Endothelial cell (in vitro differentiated cells): ENCODE results near the gene ZRANB1. TPM values are rescaled to one million over a fixed set of nuclear protein-coding genes. Genes with fewer than 3 reads are reported as not detected.

Experiments used
- DNase-seq: peaks from one replicate; pipeline ENCODE4 v3.0.0; 2021; ENCODE audit warnings: low spot score
- H3K27ac Mint-ChIP-seq: one replicate; pipeline ENCODE4 v1.8.0; 2021; ENCODE audit warnings: mixed read lengths, inconsistent platforms; ENCODE audit not compliant: unreplicated experiment
- H3K27me3 Mint-ChIP-seq: one replicate; pipeline ENCODE4 v1.8.0; 2021; ENCODE audit warnings: mild to moderate bottlenecking, moderate library complexity, mixed read lengths, inconsistent platforms; ENCODE audit not compliant: unreplicated experiment
- H3K36me3 Mint-ChIP-seq: one replicate; pipeline ENCODE4 v1.8.0; 2021; ENCODE audit warnings: mild to moderate bottlenecking, low read depth, mixed read lengths, inconsistent platforms; ENCODE audit not compliant: unreplicated experiment
- H3K4me1 Mint-ChIP-seq: one replicate; pipeline ENCODE4 v1.8.0; 2021; ENCODE audit warnings: mild to moderate bottlenecking, mixed read lengths, inconsistent platforms; ENCODE audit not compliant: unreplicated experiment
- H3K4me3 Mint-ChIP-seq: one replicate; pipeline ENCODE4 v1.8.0; 2021; ENCODE audit warnings: mild to moderate bottlenecking, mixed read lengths, inconsistent platforms; ENCODE audit not compliant: unreplicated experiment
- H3K9me3 Mint-ChIP-seq: one replicate; pipeline ENCODE4 v1.8.0; 2021; ENCODE audit warnings: mixed read lengths, inconsistent platforms; ENCODE audit not compliant: unreplicated experiment
- total RNA-seq: library from RNA; stranded (reverse); fragmentation: NEBNext Ultra II Directional; extraction: Animal tissue kit (Norgen Biotek cat#: 25700); gene quantifications from one replicate; pipeline ENCODE4 v1.2.1, GENCODE V29; 2021; ENCODE audit not compliant: unreplicated experiment
- TF ChIP-seq, protein P1 (sequence below): fragments of 200-600 bp; sonication (generic); IDR thresholded peaks from one replicate; pipeline ENCODE4 v1.5.0; 2021; ENCODE audit warnings: antibody characterized with exemption; ENCODE audit not compliant: unreplicated experiment

ZRANB1 gene
- total RNA-seq, 1 donor from 2014 or later, result 22.4 TPM

DNA sequence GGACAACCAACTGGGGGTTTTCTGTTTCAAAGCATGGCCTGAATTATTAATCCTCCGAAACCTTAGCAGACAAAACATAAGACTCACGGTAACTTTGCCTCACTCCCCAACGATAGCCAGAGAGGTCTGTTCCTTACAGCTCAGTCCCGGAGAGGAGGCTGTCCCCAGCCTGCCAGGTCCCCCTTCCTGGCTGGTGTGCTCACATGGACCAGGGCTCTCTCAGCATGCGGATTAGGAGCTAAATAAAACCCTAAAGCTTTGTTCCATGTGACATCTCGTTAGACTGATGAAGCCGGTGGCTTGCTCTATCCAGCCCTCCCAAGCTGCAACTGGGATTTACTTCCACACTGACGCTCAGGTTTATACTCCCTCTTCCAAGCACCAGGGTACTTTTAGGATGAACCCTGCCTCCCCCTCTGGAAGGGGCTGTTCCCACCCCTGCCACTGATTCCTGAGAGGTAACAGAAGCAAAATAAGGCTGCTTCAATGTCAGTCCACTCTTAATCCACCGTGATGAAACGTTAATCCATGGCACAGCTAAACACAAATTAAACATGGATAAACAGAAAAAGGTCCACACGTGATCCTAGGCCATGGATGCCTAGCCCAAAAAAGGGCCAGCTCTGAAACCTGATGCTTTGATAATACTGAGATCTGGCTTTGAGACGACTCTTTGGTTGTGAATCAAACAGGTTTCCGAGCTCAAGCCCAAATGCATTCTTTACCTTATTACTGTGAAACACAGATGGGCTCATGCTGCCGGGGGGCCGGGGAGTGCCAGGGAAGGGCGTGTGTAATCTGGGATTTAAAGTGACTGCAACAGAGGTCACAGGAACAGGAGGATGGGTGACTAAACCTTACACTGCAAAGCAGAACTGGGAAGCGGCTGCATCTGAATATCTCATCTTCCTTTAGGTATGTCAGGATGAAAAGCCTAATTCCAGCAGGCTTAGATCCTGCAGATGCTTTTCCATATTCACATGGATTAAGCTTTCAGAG, 86.2 kb downstream of the ZRANB1 start:
- peak overlapping the region; percentile 45 for H3K27ac Mint-ChIP-seq
- no peaks in the 10 kb centered on the region for H3K9me3 Mint-ChIP-seq
- peaks cover 46% of the 10 kb centered on the region for H3K36me3 Mint-ChIP-seq
- peaks cover 5% of the 10 kb centered on the region for H3K27me3 Mint-ChIP-seq
- H3K4me1 Mint-ChIP-seq, result peaks cover 23% of the 10 kb centered on the region
- DNase-seq, result no peak
- no peak overlapping the region for H3K4me3 Mint-ChIP-seq
- TF ChIP-seq, protein P1, sequence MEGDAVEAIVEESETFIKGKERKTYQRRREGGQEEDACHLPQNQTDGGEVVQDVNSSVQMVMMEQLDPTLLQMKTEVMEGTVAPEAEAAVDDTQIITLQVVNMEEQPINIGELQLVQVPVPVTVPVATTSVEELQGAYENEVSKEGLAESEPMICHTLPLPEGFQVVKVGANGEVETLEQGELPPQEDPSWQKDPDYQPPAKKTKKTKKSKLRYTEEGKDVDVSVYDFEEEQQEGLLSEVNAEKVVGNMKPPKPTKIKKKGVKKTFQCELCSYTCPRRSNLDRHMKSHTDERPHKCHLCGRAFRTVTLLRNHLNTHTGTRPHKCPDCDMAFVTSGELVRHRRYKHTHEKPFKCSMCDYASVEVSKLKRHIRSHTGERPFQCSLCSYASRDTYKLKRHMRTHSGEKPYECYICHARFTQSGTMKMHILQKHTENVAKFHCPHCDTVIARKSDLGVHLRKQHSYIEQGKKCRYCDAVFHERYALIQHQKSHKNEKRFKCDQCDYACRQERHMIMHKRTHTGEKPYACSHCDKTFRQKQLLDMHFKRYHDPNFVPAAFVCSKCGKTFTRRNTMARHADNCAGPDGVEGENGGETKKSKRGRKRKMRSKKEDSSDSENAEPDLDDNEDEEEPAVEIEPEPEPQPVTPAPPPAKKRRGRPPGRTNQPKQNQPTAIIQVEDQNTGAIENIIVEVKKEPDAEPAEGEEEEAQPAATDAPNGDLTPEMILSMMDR, result no peak

DNA sequence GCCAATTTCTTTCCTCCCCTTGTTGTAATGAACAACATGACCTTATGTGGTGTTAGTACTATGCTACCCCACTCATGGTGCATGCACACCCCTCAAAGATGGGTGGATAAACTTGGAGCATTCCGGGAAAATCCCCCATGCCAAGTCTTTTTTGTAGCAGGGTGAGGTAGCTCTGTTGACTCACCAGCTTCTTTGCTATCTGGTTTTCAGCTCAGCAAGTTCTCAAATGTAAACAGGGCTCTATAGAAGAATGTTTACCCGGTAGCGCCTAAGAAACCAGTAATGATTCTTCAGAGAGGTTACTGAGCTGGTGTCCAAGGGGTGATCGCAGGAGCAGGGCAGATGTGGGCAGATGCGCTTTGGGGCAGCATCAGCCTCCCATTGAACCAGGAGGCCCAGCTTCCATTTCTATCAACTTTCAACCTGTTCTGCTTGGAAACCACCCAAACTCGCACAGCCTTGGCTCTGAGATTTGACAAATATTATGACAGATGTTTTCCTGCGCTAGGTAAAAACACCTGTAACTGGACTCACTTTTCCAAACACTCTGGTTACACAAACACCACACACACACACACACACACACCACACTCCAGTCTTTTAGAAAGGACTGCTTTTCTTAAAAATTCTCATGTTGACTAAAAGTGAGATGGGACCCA, 87.8 kb downstream of the ZRANB1 start:
- peaks cover 7% of the 10 kb centered on the region for H3K27me3 Mint-ChIP-seq
- peak overlapping the region; percentile 11 for H3K27ac Mint-ChIP-seq
- H3K4me3 Mint-ChIP-seq, result no peak overlapping the region
- DNase-seq, result no peak
- no peaks in the 10 kb centered on the region for H3K9me3 Mint-ChIP-seq
- TF ChIP-seq, protein P1, result no peak
- peaks cover 12% of the 10 kb centered on the region for H3K4me1 Mint-ChIP-seq
- peaks cover 36% of the 10 kb centered on the region for H3K36me3 Mint-ChIP-seq

DNA sequence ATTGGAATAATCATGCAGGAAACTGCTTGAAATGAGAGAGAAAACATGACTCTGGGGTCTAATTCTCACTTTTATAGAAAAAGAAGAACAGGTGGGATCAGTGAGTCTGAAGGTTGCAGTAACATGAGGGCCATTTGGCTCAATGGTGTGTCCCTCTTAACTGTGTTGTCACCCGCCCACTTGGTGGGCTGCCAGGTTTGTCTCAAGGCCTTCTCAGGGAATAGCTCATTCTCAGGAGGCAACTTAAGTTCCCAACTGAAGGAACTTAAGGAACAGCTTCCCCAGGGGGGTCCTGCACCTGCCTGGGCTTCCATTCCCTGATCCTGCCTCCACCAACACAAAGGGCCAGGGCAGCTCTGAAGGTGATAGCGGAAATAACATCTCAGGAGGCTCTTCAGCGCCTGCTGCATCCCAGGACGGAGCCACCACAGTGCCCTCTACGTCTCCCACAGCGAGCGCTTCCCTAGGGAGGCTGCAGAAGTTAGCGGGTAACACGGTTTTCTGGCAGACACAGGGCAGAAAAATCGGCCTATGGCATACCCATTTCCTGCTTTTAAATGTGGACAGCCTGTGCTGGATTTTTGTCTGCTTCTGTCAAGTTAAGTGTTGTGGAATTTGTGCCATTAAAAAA, 88.8 kb downstream of the ZRANB1 start:
- Mint-ChIP-seq H3K9me3 (no peaks in the 10 kb centered on the region), H3K27me3 (peaks cover 4% of the 10 kb centered on the region), H3K27ac (no peak overlapping the region), H3K4me3 (no peak overlapping the region), H3K36me3 (peaks cover 29% of the 10 kb centered on the region), H3K4me1 (peaks cover 9% of the 10 kb centered on the region)
- TF ChIP-seq, protein P1, result no peak
- DNase-seq, result no peak

DNA sequence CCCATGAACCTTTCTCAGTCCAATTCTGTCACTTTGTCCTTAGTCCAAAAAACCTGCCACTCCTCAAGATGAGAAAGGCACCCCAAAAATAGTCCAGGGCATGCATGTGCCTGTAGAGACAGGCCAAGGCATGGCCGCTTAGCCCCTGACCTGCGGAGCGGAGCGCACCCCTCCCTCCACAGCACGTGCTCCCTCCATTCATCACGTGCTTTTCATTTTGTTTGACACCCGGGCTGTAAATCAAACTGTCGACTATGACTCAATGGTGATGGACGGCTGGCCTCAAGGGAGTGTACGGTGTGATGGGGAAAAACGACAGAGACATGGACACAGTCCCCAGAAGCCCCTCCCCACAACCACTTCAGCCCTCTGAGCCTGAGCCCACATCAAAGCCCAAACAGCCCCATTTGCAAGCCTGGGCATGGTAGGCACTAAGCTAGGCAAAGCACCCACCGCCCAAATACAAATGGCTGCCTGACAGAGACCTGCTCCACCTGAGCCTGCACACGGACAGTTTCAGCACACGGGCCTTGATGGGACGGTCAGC, 90.6 kb downstream of the ZRANB1 start:
- Mint-ChIP-seq H3K9me3 (no peaks in the 10 kb centered on the region), H3K36me3 (peaks cover 38% of the 10 kb centered on the region), H3K4me1 (peaks cover 18% of the 10 kb centered on the region), H3K27ac (no peak overlapping the region), H3K27me3 (peaks cover 4% of the 10 kb centered on the region), H3K4me3 (no peak overlapping the region)
- TF ChIP-seq, protein P1, result no peak
- no peak for DNase-seq
